ENCODE measurements around the gene PRUNE2.

Gene PRUNE2

DNA sequence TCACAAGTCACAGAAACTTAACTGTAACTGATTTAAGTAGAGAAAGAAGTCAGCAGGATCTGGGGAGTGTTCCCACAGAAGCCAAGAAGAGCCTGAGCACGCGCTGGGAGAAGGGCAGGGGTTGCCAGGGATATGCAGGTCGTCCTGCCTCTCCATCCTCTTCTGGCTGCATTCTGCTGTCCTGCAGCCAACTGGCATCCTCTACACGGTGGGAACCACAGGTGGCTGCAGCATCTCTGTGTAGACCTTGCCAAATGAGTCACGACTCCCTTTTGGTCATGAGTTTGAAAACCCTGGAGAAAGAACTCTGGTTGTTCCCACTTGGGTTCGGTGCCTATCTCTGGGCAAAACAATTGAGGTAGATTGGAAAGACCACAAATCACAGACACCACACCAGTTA is 180.0 kb downstream of the PRUNE2 start:
- TF ChIP-seq, protein P1, sequence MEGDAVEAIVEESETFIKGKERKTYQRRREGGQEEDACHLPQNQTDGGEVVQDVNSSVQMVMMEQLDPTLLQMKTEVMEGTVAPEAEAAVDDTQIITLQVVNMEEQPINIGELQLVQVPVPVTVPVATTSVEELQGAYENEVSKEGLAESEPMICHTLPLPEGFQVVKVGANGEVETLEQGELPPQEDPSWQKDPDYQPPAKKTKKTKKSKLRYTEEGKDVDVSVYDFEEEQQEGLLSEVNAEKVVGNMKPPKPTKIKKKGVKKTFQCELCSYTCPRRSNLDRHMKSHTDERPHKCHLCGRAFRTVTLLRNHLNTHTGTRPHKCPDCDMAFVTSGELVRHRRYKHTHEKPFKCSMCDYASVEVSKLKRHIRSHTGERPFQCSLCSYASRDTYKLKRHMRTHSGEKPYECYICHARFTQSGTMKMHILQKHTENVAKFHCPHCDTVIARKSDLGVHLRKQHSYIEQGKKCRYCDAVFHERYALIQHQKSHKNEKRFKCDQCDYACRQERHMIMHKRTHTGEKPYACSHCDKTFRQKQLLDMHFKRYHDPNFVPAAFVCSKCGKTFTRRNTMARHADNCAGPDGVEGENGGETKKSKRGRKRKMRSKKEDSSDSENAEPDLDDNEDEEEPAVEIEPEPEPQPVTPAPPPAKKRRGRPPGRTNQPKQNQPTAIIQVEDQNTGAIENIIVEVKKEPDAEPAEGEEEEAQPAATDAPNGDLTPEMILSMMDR (IDR thresholded peaks at IDR 0.05; ENCODE audit: low read depth, low read length), result no peak
- DNase-seq (ENCODE audit: extremely low read depth, low read depth), result no peak

DNA sequence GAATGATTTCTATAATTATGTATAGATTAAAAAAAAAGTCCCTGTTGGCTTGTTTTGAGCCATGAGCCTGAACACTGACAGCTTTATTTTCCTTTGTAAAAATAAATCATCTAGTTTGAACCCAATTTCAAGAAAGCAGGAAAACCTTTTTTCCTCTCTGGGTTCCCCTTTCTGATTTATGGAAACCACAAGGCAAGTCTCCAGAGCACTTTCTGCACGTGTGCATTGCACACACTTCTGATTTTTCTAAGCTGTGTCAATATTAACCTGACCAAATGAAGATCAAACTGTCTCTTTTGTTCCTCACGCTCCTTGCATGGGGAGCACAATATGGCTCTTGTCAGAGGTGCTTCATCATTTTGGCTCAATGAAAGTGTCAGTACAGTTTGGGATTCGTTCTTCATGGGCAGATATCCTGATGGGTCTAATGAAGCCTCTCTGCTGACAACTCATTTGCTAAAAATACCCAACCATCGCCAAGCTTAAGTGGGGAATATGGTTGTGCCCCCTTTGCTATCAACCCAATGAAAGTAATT is 180.8 kb downstream of the PRUNE2 start:
- TF ChIP-seq, protein P1 (IDR thresholded peaks at IDR 0.05; ENCODE audit: low read depth, low read length), result no peak
- DNase-seq (ENCODE audit: extremely low read depth, low read depth), result no peak

DNA sequence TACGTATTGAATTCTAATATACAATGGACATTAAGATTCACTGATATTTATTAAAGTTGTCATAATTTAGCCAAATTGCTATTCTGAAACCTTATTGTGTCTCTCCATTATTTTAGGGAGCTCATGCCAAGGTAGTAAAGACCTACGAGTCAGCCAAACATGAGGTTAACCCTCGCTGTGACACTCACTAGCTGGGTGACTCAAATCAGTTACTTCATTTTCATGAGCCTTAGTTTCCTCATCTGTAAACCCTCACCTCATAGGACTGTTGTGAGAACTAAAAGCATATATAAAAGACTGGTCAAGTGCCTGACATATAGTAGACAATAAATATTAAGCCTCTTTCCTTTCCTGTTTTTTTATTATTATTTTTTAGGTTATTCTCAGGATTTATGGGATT is 185.7 kb downstream of the PRUNE2 start:
- no peak for DNase-seq (ENCODE audit: extremely low read depth, low read depth)
- TF ChIP-seq, protein P1 (IDR thresholded peaks at IDR 0.05; ENCODE audit: low read depth, low read length), result no peak

- no peak for DNase-seq (ENCODE audit: extremely low read depth, low read depth)
- TF ChIP-seq, protein P1 (IDR thresholded peaks at IDR 0.05; ENCODE audit: low read depth, low read length), result no peak
These were observed 187.7 kb downstream of the PRUNE2 start for GRCh38 chr9:76718166-76718565.

- no peak for DNase-seq (ENCODE audit: extremely low read depth, low read depth)
- TF ChIP-seq, protein P1 (IDR thresholded peaks at IDR 0.05; ENCODE audit: low read depth, low read length), result no peak
These were observed 188.3 kb downstream of the PRUNE2 start for GRCh38 chr9:76717613-76718012.

DNA sequence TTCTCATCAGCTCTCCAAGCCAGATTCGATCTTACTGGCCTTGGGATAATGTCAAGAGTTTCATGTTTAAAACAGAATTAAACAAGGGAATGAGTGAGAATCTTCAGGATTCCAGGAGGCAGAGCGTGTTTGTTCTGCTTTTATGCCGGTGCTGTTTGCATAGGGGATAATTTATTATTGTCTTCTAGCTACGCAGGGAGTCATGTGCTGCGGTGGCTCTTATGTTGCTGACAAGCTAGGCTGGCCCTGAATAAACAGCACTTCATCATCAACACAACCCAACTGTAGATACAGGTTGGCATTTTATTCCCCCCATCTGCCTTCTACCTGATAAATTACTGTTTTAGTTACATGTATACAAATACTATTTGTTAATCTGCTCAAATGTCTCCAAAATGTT is 188.7 kb downstream of the PRUNE2 start:
- TF ChIP-seq, protein P1 (IDR thresholded peaks at IDR 0.05; ENCODE audit: low read depth, low read length), result no peak
- DNase-seq (ENCODE audit: extremely low read depth, low read depth), result no peak

- TF ChIP-seq, protein P1 (IDR thresholded peaks at IDR 0.05; ENCODE audit: low read depth, low read length), result no peak
These were observed 189.7 kb downstream of the PRUNE2 start for GRCh38 chr9:76716085-76716672.

More at GRCh38 chr9:76716085-76716672, 189.7 kb downstream of the PRUNE2 start:
- no peak for DNase-seq (ENCODE audit: extremely low read depth, low read depth)

Data from AG09319 (cell line).